Body of pancreas (tissue), 4 donors: ENCODE data around the gene CA9. TPM values are rescaled to one million over a fixed set of nuclear protein-coding genes. Genes with fewer than 3 reads are reported as not detected.

Source experiments
- ATAC-seq: fragments of 150-250 bp; one replicate; pipeline ENCODE4 v1.9.1; 2016
- DNase-seq, 4 donors: peaks; one replicate each; pipeline ENCODE4 v3.0.0-alpha.2; 2019
- H3K27ac ChIP-seq, 4 donors: fragments of 200-600 bp; sonication (generic); 1 replicate in 3 of 4; 2 replicates in 1 of 4; pipeline versions ENCODE4 v1.5.1 to v1.6.1; 2016 to 2019; ENCODE audit warnings: mild to moderate bottlenecking in 1 of 4, mixed read lengths in 1 of 4, moderate library complexity in 1 of 4
- H3K27me3 ChIP-seq, 2 donors: fragments of 200-600 bp; sonication (generic); one replicate each; pipeline ENCODE4 v1.6.0; 2016; ENCODE audit warnings: mild to moderate bottlenecking in 1 of 2
- H3K36me3 ChIP-seq, 2 donors: fragments of 200-600 bp; sonication (generic); replicated peaks in 1 of 2; 2 replicates each; pipeline ENCODE4 v1.5.1; 2016; ENCODE audit warnings: low read depth in 2 of 2; ENCODE audit not compliant: insufficient read depth in 1 of 2
- H3K4me1 ChIP-seq: fragments of 200-600 bp; sonication (generic); one replicate; pipeline ENCODE4 v1.6.0; 2016
- H3K4me3 ChIP-seq, 2 donors: fragments of 200-600 bp; sonication (generic); 1 replicate in 1 of 2; 2 replicates in 1 of 2; pipeline ENCODE4 v1.5.1; 2016 to 2019
- H3K9me3 ChIP-seq, 3 donors: fragments of 200-600 bp; sonication (generic); 1 replicate in 2 of 3; 2 replicates in 1 of 3; pipeline ENCODE4 v1.5.1; 2016
- POLR2A ChIP-seq, 3 donors: fragments of 450-650 bp; IDR thresholded peaks; one replicate each; pipeline ENCODE4 v1.6.1; 2016; ENCODE audit warnings: antibody characterized with exemption in 3 of 3, mild to moderate bottlenecking in 2 of 3
- WGBS, 2 donors: methylation state at CpG; one replicate each; pipeline ENCODE4 v1.1.5; 2017; 5-methylcytosine and 5-hydroxymethylcytosine counted together
- intact Hi-C: fragments of 100-400 bp; cut with DNase I; formaldehyde crosslinking; loops from one replicate; pipeline ENCODE4 v1.15.1; 2023
- total RNA-seq, 2 donors: library from RNA; depleted of rRNA; stranded (reverse); fragments of >200 nt; gene quantifications; one replicate each; pipeline ENCODE4 v1.1.0, GENCODE V29; 2016
- TF ChIP-seq, protein P1 (sequence below), 7 experiments: fragments of 450-650 bp in 4 of 7; fragments of 200-600 bp in 3 of 7; sonication (generic) in 3 of 7; IDR thresholded peaks; one replicate each; pipeline ENCODE4 v1.5.1; 2016 to 2019; ENCODE audit warnings: antibody characterized with exemption in 7 of 7

Gene CA9
- total RNA-seq, 2 donors from 2014 or later, result 2.6 to 21.8 TPM

GRCh38 chr9:35658968-35659220, 14.8 kb upstream of the CA9 start:
- TF ChIP-seq POLR2A (IDR thresholded peaks at IDR 0.05), result no peak
- TF ChIP-seq, protein P1, sequence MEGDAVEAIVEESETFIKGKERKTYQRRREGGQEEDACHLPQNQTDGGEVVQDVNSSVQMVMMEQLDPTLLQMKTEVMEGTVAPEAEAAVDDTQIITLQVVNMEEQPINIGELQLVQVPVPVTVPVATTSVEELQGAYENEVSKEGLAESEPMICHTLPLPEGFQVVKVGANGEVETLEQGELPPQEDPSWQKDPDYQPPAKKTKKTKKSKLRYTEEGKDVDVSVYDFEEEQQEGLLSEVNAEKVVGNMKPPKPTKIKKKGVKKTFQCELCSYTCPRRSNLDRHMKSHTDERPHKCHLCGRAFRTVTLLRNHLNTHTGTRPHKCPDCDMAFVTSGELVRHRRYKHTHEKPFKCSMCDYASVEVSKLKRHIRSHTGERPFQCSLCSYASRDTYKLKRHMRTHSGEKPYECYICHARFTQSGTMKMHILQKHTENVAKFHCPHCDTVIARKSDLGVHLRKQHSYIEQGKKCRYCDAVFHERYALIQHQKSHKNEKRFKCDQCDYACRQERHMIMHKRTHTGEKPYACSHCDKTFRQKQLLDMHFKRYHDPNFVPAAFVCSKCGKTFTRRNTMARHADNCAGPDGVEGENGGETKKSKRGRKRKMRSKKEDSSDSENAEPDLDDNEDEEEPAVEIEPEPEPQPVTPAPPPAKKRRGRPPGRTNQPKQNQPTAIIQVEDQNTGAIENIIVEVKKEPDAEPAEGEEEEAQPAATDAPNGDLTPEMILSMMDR (IDR thresholded peaks at IDR 0.05), result no peak
- Histone ChIP-seq H3K27ac (peak overlapping the region; percentile 90 to 99 (median 96)), H3K36me3 (no peaks in the 10 kb centered on the region), H3K4me3 (peak overlapping the region; percentile 44 to 73), H3K9me3 (no peaks in the 10 kb centered on the region), H3K4me1 (peaks cover 37% of the 10 kb centered on the region), H3K27me3 (no peaks in the 10 kb centered on the region)
- ATAC-seq (no peak), DNase-seq (peak; percentile 41 to 50 (median 49))
- intact Hi-C loops, result no loop called here
- WGBS, 2 donors, result 0 to 2% methylated on average over 2 of the region's 2 CpGs

- H3K27ac ChIP-seq, result peak overlapping the region; percentile 90 to 99 (median 96)
- TF ChIP-seq POLR2A (IDR thresholded peaks at IDR 0.05), result no peak
- TF ChIP-seq, protein P1 (IDR thresholded peaks at IDR 0.05), result no peak
These were observed 14.4 kb upstream of the CA9 start for GRCh38 chr9:35659340-35659739.

DNA sequence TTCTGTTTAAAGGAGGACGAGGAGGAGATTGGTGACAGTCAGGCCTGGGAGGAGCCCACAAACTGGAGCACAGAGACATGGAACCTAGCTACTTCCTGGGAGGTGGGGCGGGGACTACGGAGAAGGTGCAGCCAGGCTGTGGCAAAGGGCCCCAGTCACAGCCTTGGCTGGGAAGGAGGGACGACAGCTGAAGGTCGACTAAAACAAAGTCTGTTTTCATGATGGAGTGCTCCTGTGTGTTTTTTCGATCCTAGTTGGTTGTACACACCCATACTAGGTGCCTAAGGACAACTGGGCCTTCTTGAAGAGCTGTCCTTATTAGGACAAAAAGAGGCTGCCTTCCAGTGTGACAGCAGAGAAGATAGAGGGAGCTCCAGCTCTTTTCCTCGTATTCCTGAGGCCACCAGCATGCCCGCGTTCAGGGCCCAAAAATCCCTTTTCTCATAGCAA, 12.7 kb upstream of the CA9 start:
- Histone ChIP-seq H3K36me3 (no peaks in the 10 kb centered on the region), H3K9me3 (no peaks in the 10 kb centered on the region), H3K4me3 (no peak overlapping the region), H3K27me3 (no peaks in the 10 kb centered on the region), H3K4me1 (peaks cover 49% of the 10 kb centered on the region), H3K27ac (peak overlapping the region; percentile 48 to 90 (median 58))
- DNase-seq (peak; percentile 43 to 79 (median 70)), ATAC-seq (no peak)
- peak in 1 of 3 donors; percentile 43 for TF ChIP-seq POLR2A (IDR thresholded peaks at IDR 0.05)
- TF ChIP-seq, protein P1 (IDR thresholded peaks at IDR 0.05), result peak in 6 of 7 experiments; percentile 22 to 69 (median 52)
- intact Hi-C loops, result loop anchor here (5.0 kb wide), 1 partner anchor 36 kb away; no protein-coding TSS in a partner anchor
- WGBS, 2 donors, result 19 to 47% methylated on average over 9 of the region's 9 CpGs

More at GRCh38 chr9:35659340-35659739, 14.4 kb upstream of the CA9 start:
- peaks cover 37% of the 10 kb centered on the region for H3K4me1 ChIP-seq
- intact Hi-C loops, result no loop called here
- no peaks in the 10 kb centered on the region for H3K36me3 ChIP-seq
- H3K4me3 ChIP-seq, result no peak overlapping the region
- ATAC-seq (no peak), DNase-seq (no peak)
- 50 to 53% methylated on average over 3 of the region's 3 CpGs for WGBS, 2 donors
- H3K27me3 ChIP-seq, result no peaks in the 10 kb centered on the region
- no peaks in the 10 kb centered on the region for H3K9me3 ChIP-seq

- WGBS, 2 donors, result 19 to 58% methylated on average over 1 to 3 of the region's 3 CpGs
- Histone ChIP-seq H3K4me3 (no peak overlapping the region), H3K9me3 (no peaks in the 10 kb centered on the region), H3K27ac (peak overlapping the region; percentile 19 to 90 (median 52)), H3K4me1 (peaks cover 46% of the 10 kb centered on the region), H3K27me3 (no peaks in the 10 kb centered on the region), H3K36me3 (no peaks in the 10 kb centered on the region)
- intact Hi-C loops, result loop anchor here (5.0 kb wide), 1 partner anchor 35 kb away; no protein-coding TSS in a partner anchor
- ATAC-seq, result no peak
- no peak for DNase-seq
- TF ChIP-seq, protein P1 (IDR thresholded peaks at IDR 0.05), result no peak
- TF ChIP-seq POLR2A (IDR thresholded peaks at IDR 0.05), result no peak
These were observed 11.9 kb upstream of the CA9 start for GRCh38 chr9:35661756-35662350.

DNA sequence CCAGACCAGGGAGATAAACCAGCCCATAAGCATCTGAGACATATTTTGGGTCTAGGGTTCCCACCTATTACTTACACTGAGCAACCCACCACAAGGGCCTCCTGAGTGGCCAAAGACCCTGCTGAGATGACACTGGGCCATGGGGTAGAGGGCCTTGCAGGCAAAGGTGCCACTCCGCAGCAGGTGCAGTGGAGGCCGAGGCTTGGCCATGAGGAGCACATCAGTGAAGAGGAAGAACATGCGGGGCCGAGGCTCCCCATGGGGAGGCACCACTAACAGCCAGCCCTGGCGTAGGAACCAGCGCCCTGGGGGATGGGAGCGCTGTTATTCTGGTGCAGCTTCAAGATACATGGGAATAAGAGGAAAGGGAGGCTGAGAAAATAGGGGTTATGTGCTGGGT, 11.3 kb upstream of the CA9 start:
- TF ChIP-seq, protein P1 (IDR thresholded peaks at IDR 0.05), result no peak
- no peak for TF ChIP-seq POLR2A (IDR thresholded peaks at IDR 0.05)
- DNase-seq (no peak), ATAC-seq (no peak)
- Histone ChIP-seq H3K36me3 (no peaks in the 10 kb centered on the region), H3K9me3 (no peaks in the 10 kb centered on the region), H3K27ac (peak overlapping the region in 1 of 4 donors; percentile 90), H3K4me3 (no peak overlapping the region), H3K4me1 (peaks cover 40% of the 10 kb centered on the region), H3K27me3 (no peaks in the 10 kb centered on the region)
- WGBS, 2 donors, result 85 to 94% methylated on average over 7 of the region's 7 CpGs
- intact Hi-C loops, result loop anchor here (5.0 kb wide), 1 partner anchor 35 kb away; no protein-coding TSS in a partner anchor
